ENCODE measurements around the gene CNKSR2.

DNA sequence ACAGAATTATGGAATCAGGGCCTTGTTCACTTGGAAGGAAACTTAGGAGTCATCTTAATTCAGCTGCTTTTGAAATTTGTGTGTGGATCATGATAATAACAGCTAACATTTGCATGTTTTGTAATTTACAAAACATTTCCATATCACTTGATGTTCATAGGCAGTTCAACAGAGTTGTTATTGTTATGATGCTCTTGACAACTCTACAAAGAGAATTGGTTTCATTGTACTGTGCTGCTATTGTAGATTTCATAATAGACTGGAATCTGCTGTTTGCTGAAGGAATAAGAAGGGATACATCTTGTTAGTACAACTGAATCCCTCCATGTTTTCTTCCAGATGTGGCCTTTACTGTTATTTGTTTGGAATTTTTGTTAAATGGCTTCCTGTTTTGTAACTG lies 83.5 kb downstream of the CNKSR2 start:
- TF ChIP-seq, protein P1, sequence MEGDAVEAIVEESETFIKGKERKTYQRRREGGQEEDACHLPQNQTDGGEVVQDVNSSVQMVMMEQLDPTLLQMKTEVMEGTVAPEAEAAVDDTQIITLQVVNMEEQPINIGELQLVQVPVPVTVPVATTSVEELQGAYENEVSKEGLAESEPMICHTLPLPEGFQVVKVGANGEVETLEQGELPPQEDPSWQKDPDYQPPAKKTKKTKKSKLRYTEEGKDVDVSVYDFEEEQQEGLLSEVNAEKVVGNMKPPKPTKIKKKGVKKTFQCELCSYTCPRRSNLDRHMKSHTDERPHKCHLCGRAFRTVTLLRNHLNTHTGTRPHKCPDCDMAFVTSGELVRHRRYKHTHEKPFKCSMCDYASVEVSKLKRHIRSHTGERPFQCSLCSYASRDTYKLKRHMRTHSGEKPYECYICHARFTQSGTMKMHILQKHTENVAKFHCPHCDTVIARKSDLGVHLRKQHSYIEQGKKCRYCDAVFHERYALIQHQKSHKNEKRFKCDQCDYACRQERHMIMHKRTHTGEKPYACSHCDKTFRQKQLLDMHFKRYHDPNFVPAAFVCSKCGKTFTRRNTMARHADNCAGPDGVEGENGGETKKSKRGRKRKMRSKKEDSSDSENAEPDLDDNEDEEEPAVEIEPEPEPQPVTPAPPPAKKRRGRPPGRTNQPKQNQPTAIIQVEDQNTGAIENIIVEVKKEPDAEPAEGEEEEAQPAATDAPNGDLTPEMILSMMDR (IDR thresholded peaks at IDR 0.05): no peak
- no peak for TF ChIP-seq ZFX (IDR thresholded peaks at IDR 0.05; ENCODE audit: borderline replicate concordance)
